NCI-H526 treated with DMSO at 0.1 percent for 48 hours (cell line): ENCODE data around the gene HERPUD2.

Experiments used
- DNase-seq: peaks from one replicate; lab custom pipeline; 2025; lab: John Stamatoyannopoulos, UW

The HERPUD2 gene, protein sequence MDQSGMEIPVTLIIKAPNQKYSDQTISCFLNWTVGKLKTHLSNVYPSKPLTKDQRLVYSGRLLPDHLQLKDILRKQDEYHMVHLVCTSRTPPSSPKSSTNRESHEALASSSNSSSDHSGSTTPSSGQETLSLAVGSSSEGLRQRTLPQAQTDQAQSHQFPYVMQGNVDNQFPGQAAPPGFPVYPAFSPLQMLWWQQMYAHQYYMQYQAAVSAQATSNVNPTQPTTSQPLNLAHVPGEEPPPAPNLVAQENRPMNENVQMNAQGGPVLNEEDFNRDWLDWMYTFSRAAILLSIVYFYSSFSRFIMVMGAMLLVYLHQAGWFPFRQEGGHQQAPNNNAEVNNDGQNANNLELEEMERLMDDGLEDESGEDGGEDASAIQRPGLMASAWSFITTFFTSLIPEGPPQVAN

DNA sequence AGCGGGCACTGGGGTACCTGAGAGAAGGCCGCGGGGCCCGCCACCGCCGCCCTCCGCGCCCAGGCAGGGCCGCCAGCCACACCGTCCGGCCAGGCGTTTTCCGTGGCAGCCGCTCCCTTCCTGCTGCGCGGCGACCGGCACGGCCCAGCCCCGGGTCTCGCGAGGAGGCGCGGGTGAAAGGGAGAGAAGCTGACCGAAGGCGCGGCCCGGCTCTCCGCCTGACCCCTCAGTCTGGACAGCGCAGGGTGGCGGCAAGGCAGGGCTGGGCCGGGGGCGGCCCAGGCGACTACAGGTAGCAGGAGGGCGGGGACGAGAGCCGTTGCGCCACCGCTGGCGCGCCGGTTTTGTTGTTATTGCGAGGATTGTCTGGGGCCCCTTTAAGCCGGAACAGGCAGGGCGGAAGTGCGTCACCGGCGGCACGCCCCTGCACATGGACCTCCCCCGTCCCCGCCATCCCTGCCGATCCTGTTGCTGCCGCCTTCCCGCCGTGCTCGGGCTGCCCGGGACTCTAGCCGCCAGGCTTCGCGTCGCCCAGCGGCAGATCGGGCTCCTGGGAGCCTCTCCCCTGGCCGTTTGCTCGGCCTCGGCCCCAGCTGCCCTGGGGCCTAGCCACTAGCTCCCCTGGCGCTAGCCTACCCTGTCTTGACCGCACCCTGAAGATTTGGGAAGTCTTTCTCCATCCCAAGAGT lies at the start of gene HERPUD2:
TSS of gene HERPUD2 (minus strand) at position 352 of the 689 bp plus-strand sequence. CDS start 805 bp downstream, outside the sequence.
- peak; percentile 90 for DNase-seq

DNA sequence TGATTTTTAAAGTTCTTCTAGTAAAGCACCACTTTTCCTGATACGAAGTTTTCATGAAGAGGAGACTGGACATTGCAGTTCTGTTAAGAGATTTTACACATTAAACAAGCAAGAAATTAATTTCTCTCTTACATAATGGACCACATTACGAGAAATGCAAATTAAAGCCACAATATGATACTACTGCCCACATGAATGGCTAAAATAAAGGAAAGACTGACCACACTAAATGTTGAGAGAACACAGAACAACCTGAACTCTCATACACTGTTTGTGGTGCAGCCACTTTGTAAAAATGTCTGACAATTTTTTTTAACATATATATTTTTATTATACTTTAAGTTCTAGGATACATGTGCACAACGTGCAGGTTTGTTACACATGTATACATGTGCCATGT lies 44.0 kb upstream of the HERPUD2 start:
- no peak for DNase-seq

DNA sequence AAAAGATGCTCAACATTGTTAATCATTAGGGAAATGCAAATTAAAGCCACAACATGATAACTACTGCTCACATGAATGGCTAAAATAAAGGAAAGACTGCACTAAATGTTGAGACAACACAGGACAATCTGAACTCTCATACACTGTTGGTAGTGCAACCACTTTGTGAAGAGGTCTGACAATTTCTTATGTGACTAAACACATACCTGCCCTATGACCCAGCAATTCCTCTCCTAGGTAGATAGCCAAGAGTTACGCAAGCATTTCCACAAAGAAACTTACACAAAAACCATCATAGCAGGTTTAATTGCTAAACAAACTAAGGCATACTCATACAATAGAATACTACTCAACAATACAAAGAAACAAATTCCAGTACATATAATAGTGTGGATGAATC lies 41.8 kb upstream of the HERPUD2 start:
- no peak for DNase-seq

DNA sequence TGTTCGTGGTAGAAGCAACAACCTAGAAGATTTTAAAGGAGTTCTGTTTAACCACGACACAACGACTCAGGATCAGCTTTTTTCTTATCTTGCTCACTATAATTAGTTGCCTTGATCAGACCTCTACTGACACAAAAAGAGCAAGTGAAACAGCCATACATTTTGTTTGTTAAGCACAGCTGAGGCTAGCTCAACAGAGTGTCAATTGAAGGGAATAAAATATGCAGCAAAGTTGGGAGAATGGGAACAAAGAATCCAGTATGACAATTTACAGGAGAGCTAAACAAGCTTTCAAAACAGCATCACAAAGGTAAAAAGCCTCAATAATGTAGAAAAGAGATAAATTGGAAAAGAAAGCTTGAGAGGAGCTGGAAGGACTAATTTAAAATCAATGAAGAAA lies 40.5 kb upstream of the HERPUD2 start:
- no peak for DNase-seq

DNA sequence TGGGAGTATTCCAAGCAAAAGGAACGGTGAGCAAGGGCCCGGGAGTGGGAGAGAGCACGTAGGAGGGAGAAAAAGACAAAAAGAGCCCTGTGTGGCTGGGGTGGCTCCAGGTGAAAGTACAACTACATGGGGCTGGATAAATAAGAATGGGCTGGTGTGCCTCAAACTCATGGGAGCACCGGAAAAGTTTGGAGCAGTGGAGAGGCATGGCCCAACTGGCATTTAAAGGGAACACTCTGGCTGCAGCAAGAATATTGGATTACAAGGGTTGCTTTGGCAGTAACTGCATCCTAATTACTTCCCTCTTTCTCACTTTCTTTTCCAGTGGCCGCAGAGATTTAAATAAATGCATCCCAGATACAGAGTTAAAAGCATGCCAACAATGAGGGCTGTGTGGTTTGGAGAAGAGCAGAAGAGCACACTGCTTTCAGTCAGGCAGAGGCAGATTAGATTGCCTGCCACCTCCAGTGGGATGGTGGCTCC lies 39.1 kb upstream of the HERPUD2 start:
- no peak for DNase-seq

DNA sequence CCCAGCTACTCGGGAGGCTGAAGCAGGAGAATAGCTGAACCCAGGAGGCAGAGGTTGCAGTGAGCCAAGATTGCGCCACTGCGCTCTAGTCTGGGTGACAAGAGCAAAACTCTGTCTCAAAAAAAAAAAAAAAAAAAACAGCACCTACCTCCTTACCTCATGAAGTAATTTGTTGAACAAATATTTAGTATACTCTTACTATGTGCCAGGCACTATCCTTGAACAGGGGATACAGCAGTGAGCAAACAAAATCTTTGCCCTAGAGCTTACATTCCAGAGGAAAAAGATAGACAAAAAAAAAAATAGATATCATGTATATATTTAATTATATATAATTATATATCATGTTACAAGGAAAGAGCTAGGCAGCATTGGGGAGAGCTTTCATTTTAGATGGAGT lies 36.4 kb upstream of the HERPUD2 start:
- DNase-seq, result no peak

DNA sequence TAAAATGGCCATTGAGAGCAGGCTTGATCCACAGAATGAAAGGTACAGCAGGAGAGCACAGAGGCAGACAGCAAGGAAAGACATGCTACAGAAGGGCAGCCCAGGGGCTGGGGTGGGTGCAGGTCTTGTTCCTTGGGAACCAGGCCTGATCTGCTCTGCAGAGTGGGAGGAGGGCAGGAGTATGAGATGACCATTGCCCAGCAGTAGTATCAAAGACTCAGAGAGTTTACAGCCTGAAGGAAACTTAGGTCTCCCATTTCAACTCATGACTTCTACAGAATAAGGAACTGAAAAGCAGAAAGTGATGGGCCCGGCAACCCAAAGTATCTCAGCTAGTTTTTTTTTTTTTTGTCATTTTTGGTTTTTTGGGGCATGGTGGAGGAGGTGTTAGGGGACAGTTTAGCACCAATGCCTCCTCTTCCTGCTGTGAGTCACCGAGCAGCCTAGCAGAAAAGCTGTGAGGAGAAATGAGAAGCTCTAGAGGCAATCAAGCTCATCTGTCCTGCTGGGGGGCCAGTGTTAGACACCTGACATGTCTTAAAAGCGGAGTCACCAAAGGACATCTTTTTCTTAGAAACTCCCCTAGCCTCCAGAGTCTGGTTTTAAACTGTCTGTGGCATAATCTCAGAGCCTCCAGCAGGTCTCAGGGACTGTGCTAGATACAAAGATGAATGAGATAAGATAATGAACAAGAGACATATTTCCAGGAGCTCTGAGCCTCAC lies 34.3 kb upstream of the HERPUD2 start:
- no peak for DNase-seq

DNA sequence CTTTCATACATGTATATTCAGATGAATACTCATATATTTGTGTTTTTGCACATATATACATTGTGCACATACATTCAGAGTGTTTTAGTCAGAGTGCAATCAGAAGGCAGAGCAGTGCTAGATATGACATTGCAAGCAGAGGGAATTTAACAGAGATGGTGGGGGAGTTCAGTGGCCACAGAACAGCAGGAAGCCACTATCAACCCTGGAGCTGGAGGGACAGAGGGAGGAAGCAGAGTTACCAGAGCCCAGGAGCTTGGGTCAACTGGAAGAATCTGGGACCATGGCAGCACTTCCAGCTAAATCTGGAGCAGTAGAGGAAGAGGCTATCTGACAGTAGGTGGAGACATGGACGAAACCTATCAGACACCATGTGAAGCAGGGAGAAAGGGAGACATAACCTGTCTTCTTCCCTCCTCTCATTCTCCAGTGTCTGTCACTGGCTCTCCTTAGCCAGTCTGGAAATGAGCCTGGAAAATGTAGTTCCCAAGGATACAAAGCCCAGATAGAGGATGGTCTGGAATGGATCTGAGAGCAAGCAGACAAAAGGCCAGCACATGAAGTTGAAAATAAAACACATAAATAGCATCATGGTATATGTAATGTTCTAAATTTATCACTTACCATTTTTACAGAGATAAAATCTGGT lies 33.6 kb upstream of the HERPUD2 start:
- DNase-seq, result no peak

DNA sequence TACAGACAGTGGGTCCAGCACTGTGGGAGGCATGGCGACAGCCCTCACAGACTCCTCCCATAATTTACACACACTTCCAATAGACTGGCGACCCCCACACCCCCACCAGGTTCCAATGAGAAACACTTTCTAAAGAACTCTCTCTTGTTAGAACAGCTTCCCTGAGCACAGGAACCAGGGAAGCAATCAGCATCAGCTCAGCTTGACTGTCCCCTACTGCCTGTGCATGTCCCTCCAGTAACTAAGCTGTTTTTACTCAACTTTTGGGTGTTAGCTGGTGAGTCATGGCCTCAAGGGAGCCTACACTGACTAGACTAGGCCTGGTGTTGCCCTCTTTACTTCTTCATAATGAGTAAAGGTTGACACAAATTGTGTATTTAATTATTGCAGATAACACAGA lies 32.6 kb upstream of the HERPUD2 start:
- DNase-seq, result no peak

DNA sequence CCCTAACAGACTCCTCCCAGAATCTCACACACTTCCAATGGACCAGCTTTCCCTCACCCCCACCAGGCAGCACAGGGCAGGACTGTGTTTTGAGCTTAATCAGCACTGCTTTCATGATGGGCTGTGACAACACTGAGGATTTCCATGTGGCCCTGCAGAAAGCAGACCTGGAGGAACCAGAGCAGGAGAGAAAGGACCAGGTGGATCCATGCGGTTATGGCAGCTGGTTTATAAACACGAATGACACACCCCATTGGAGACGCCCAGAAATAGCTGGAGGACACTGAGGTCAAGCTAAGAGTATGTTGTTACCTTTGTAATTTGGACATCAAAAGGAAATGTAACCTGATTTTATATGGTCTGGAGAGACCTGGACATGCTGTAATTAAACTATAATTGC lies 31.7 kb upstream of the HERPUD2 start:
- DNase-seq, result no peak

DNA sequence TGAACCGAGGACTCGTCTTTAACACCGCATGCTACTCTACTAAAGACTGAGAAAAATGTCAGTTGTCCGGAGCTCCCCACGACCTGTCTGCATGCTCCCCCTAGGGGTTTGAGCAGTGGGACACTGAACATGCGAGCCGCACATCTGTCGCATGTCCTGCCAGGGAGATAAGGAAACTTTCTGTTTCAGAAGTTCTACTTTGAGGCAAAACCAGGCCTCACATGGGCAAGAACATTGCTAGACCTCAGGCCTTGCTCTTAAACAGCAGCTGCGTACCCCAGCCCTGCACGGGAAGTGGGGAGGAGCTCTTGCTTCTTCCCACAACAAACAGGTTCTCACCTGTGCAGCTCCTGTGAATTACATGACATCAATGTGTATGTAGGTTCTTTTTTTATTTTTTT lies 30.3 kb upstream of the HERPUD2 start:
- no peak for DNase-seq

DNA sequence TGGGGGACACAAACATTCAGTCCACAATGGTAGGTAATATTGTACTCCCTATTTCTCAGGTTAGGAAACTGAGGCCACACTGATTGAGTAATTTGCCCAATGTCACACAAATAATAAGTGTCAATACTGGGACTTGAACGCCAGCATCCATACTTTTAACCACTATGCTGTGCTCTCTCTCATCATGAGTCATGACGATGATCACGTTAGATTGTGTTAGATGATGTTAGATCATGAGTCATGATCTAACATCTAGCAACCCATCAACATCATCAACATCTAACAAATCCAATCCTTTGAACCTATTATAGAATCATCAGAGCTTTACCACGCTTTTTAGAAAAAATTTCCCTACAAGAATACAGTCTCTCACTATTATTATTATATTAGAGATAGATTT lies 28.1 kb upstream of the HERPUD2 start:
- no peak for DNase-seq

DNA sequence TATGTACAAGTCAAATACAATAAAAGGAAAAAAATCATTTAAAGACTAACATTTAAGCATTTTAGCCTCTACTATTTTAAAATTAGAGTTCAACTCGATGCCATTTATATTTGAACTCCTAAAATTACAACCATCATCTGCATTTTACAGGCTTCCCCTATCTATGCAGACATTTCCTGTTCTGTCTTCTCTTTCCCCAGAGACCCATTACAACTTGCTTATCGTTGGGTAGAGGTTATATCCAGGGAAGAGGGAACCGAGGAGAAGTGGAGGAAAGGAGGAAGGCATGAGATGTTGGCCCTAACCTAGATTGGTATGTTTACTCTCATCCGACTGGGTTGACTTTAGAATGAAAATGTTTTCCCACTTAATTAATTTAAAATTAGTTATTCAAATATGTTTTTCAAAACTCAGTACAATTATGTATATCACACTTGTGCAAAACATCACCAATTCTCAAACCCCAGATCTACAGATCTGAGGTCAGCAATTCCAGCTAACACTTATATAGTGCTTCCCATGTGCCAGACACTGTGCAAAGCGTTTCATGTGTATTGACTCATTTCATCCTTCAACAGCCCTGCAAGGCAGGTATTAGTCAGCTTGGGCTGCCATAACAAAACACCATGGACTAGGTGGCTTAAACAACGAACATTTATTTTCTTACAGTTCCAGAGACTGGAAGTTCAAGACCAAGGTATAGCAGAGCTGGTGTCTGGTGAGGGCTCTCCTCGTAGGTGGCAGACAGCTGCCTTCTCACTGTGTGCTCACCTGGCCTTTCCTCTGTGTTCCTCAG lies 27.3 kb upstream of the HERPUD2 start:
- no peak for DNase-seq

DNA sequence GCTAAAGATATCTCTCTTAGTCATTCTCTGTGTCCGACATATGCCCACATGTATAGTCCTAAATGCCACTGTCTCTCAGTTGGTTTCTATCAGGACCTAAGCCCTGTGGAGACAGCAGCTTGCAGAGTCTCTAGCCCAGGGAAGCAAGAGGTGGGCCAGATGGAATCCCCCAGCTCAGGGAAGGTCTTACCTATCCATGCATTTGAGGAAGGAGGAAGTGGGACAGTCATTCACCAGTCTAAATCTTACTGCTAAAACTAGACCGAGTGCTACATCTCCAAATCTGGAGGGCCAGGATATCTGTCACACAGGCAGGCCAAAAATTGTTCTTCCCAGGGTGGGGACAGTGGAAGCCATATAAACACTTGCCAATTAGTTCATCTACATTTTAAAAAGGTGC lies 26.4 kb upstream of the HERPUD2 start:
- DNase-seq, result no peak

DNA sequence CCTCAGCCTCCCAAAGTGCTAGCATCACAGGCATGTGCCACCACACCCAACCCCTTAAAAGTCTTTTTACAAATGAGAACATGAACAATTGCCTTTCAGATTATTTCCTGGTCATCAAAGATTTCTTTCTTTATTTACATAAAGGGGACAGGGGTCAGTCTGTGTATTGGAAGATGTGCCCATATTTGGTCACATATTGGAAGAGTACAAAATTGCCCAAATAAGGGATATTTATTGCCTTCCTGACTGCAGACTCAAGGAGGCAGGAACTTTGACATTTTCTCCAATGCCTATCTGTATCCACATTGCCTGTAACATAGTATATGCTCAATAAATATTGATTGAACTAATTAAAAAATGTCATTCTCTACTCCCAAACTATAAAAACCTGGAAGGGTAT lies 25.9 kb upstream of the HERPUD2 start:
- DNase-seq, result no peak

DNA sequence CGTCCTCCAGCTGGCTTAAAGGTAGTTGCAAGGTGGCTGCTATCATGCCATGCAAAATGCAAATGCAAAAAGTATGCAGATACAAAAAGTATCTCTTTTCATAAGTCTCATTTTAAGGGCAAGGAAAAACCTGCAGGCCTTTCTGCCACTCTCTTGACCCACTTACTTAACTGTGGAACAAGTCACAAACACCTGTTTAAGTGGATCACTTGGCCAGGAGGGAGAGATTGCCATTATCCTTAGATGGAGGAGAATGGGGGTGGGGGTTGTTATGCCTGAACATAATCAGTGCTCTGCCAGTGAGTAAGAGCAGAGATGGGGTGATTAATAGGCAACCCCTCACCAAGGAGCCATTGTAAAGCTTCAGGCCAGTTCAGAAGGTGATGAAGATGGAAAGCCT lies 25.1 kb upstream of the HERPUD2 start:
- no peak for DNase-seq

DNA sequence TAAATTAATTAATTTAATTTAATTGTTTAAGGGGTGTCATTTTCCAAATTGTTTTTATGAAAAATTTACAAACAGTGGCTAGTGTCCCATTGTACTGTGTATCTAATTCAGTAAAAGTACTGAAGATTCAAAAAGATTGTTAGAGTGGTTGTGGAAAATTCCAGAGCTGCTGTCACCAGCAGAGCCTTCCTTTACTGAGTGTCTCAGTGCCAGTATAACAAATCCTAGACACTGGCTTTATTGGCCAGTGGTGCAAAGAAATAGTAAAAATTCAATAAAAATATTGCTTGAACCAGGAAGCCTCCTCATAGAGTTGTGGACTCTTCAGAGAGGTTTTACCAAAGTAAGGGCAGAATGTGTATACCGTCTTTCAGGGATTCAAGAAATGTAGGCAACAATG lies 23.1 kb upstream of the HERPUD2 start:
- DNase-seq, result no peak

DNA sequence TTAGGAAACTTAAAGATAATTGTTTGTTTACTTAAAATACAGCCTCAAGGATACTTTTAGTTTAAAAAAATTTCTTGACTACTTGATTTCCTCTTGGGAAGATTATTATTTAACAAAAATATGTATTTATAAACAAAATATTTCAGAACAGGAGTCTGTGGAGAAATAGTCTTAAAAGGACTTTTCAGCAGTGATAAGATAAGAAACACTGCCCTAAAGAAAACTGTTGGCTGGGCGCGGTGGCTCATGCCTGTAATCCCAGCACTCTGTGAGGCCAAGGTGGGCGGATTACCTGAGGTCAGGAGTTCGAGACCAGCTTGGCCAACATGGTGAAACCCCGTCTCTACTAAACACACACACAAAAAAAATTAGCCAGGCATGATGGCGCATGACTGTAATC lies 22.6 kb upstream of the HERPUD2 start:
- no peak for DNase-seq

DNA sequence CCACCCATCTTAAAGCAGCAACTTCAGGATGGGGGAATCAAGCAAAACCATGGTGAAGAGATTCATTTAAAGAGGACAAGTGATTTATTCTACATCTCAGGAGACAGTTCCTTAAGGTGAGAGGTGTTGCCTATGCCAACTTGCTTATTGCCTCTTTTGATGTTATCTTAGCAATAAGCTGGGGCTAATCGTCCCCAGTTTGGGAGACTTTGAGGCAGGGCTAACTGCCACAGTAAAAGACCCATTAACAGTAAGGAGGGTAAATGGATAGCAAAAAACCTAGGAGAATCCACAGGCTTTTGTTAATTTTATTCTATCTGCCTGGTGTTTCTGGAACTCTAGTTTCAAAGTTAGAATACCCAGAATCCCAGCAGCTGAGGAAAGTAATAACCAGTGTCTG lies 22.1 kb upstream of the HERPUD2 start:
- no peak for DNase-seq

DNA sequence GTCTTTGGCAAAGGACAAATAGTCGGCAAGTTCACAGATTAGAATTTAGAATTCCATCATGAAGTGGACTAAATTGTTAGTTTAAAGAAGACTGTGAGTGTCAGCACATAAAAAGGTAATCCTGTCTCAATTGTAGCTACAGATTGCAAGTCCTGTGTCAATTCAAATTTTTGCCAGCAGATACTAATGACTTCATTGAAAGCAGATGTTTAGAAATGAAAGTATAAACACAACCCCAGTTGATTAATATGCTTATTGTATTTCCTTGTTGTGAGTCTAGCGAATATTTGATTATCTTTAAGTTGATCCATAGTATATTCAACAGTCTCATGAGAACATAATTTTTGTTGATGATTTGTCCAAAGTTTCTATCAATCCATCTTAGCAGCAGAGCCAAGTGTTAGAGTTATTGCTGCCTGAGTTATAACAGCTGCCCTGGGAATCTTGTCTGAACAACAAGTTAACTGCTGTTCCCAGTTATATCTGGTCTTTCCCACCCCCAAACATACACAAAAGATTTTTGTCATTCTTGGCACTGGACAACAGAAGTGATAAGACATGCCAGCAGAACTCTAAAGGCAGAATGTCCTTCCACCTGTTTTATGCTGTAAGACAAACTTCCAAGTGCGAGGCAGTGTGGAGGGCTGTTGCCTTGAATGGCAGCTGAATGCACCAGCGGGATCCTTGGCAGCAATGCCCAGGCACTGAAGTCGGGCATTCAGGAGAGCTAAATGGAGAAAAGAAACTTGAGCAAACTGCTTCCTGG lies 21.3 kb upstream of the HERPUD2 start:
- no peak for DNase-seq

DNA sequence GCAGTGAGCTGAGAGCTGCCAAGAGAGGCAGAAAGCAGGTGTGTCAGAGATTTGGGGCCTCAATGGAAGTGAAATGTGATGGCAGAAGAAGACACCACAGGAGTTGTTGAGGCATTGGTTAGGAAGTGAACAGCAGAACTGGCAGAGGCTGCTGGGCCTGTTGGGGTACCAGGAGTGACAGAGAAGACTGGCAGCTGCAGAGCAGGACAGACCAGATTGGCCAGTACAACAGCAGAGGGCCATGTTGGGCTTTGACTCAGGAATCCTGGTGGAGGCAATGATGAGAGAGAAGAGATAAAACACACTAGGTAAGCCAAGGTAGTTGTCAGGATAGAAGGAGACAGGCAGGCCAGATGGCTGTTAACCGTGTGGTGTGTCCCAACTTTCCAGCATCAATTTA lies 19.9 kb upstream of the HERPUD2 start:
- DNase-seq, result no peak
